Vagina (tissue), 2 donors: ENCODE data around the gene OBSCN. TPM values are rescaled to one million over a fixed set of nuclear protein-coding genes. Genes with fewer than 3 reads are reported as not detected.

Experiments used
- DNase-seq, 2 donors: peaks; one replicate each; pipeline ENCODE4 v3.0.0-alpha.2; 2017; ENCODE audit errors: extremely low spot score in 2 of 2
- H3K27ac ChIP-seq: fragments of 200-600 bp; sonication (generic); one replicate; pipeline ENCODE4 v1.5.1; 2019
- H3K27me3 ChIP-seq: fragments of 200-600 bp; sonication (generic); one replicate; pipeline ENCODE4 v1.5.1; 2019
- H3K36me3 ChIP-seq, 2 donors: fragments of 200-600 bp; sonication (generic); one replicate each; pipeline ENCODE4 v1.5.1; 2017 to 2019
- H3K4me1 ChIP-seq: fragments of 200-600 bp; sonication (generic); one replicate; pipeline ENCODE4 v1.5.1; 2019
- H3K4me3 ChIP-seq, 2 donors: fragments of 200-600 bp; sonication (generic); 1 replicate in 1 of 2; 2 replicates in 1 of 2; pipeline ENCODE4 v1.5.1; 2016 to 2019
- H3K9me3 ChIP-seq: fragments of 200-600 bp; sonication (generic); one replicate; pipeline ENCODE4 v1.5.1; 2019
- CTCF ChIP-seq, 3 experiments: fragments of 450-650 bp in 2 of 3; fragments of 200-600 bp in 1 of 3; sonication (generic) in 1 of 3; IDR thresholded peaks; one replicate each; pipeline ENCODE4 v1.5.1; 2017 to 2019; ENCODE audit warnings: antibody characterized with exemption in 3 of 3, mild to moderate bottlenecking in 2 of 3, moderate library complexity in 2 of 3
- POLR2A ChIP-seq, 2 donors: fragments of 450-650 bp; IDR thresholded peaks; one replicate each; pipeline ENCODE4 v1.6.1; 2017; ENCODE audit warnings: antibody characterized with exemption in 2 of 2, mild to moderate bottlenecking in 2 of 2, moderate library complexity in 2 of 2
- POLR2AphosphoS5 ChIP-seq, 2 donors: sonication (generic); formaldehyde crosslinking; IDR thresholded peaks; one replicate each; pipeline ENCODE4 v1.9.0; 2017; ENCODE audit warnings: antibody characterized with exemption in 2 of 2, mild to moderate bottlenecking in 2 of 2, low read depth in 1 of 2; ENCODE audit not compliant: insufficient read depth in 1 of 2
- intact Hi-C: fragments of 100-400 bp; cut with DNase I; formaldehyde crosslinking; loops from one replicate; pipeline ENCODE4 v1.15.1; 2023
- total RNA-seq: library from RNA; depleted of rRNA; stranded (reverse); fragments of >200 nt; gene quantifications from one replicate; pipeline ENCODE4 v1.2.3, GENCODE V29; 2016

The OBSCN gene
- total RNA-seq, 1 donor from 2014 or later = 35.8 TPM

- Histone ChIP-seq H3K27ac (no peak overlapping the region), H3K27me3 (no peaks in the 10 kb centered on the region), H3K9me3 (no peaks in the 10 kb centered on the region), H3K4me3 (no peak overlapping the region), H3K36me3 (no peaks in the 10 kb centered on the region), H3K4me1 (peaks cover 7% of the 10 kb centered on the region)
- intact Hi-C loops = no loop called here
- no peak for DNase-seq
- TF ChIP-seq POLR2AphosphoS5 (IDR thresholded peaks at IDR 0.05; ENCODE audit: insufficient read depth in 1 of 2, low read depth in 1 of 2) = no peak
- no peak for TF ChIP-seq POLR2A (IDR thresholded peaks at IDR 0.05)
- TF ChIP-seq CTCF (IDR thresholded peaks at IDR 0.05) = no peak
These were observed 158.4 kb downstream of the OBSCN start for GRCh38 chr1:228366062-228366865.

- H3K36me3 ChIP-seq = no peaks in the 10 kb centered on the region
- H3K27me3 ChIP-seq = no peaks in the 10 kb centered on the region
- DNase-seq = no peak
- intact Hi-C loops = no loop called here
- TF ChIP-seq CTCF (IDR thresholded peaks at IDR 0.05) = no peak
- TF ChIP-seq POLR2AphosphoS5 (IDR thresholded peaks at IDR 0.05; ENCODE audit: insufficient read depth in 1 of 2, low read depth in 1 of 2) = no peak
- no peak for TF ChIP-seq POLR2A (IDR thresholded peaks at IDR 0.05)
- no peak overlapping the region for H3K27ac ChIP-seq
- H3K4me3 ChIP-seq = no peak overlapping the region
- peaks cover 9% of the 10 kb centered on the region for H3K4me1 ChIP-seq
- H3K9me3 ChIP-seq = no peaks in the 10 kb centered on the region
These were observed 159.3 kb downstream of the OBSCN start for GRCh38 chr1:228366866-228367741.

GRCh38 chr1:228367798-228368791 is 160.3 kb downstream of the OBSCN start:
- no peaks in the 10 kb centered on the region for H3K36me3 ChIP-seq
- H3K9me3 ChIP-seq = no peaks in the 10 kb centered on the region
- no peak overlapping the region for H3K27ac ChIP-seq
- intact Hi-C loops = no loop called here
- H3K27me3 ChIP-seq = no peaks in the 10 kb centered on the region
- no peak overlapping the region for H3K4me3 ChIP-seq
- DNase-seq = no peak
- peaks cover 9% of the 10 kb centered on the region for H3K4me1 ChIP-seq
- TF ChIP-seq CTCF (IDR thresholded peaks at IDR 0.05) = no peak
- no peak for TF ChIP-seq POLR2AphosphoS5 (IDR thresholded peaks at IDR 0.05; ENCODE audit: insufficient read depth in 1 of 2, low read depth in 1 of 2)
- TF ChIP-seq POLR2A (IDR thresholded peaks at IDR 0.05) = no peak

GRCh38 chr1:228368801-228369607 is 161.2 kb downstream of the OBSCN start:
- H3K27me3 ChIP-seq = no peaks in the 10 kb centered on the region
- H3K36me3 ChIP-seq = no peaks in the 10 kb centered on the region
- peaks cover 9% of the 10 kb centered on the region for H3K4me1 ChIP-seq
- no peaks in the 10 kb centered on the region for H3K9me3 ChIP-seq
- DNase-seq = no peak
- no peak for TF ChIP-seq POLR2AphosphoS5 (IDR thresholded peaks at IDR 0.05; ENCODE audit: insufficient read depth in 1 of 2, low read depth in 1 of 2)
- H3K4me3 ChIP-seq = no peak overlapping the region
- no peak overlapping the region for H3K27ac ChIP-seq
- intact Hi-C loops = no loop called here
